GM13976 (cell line): ENCODE measurements around the gene PDE4D.

Experiments used
- DNase-seq: peaks from one replicate; pipeline ENCODE4 v3.0.0; 2012; ENCODE audit warnings: low spot score
- in situ Hi-C: fragments of 300-500 bp; cut with MboI; formaldehyde crosslinking; loops from one replicate; pipeline ENCODE4 v1.12.0; 2022; ENCODE audit warnings: low sequenced_read_pairs, mixed read lengths, inconsistent platforms; ENCODE audit not compliant: unreplicated experiment
- TF ChIP-seq, protein P1 (sequence below): IDR thresholded peaks from 2 replicates; pipeline ENCODE4 v1.5.1; 2012; ENCODE audit warnings: borderline replicate concordance, mild to moderate bottlenecking; ENCODE audit not compliant: insufficient read depth; ENCODE audit errors: extremely low read depth, missing control alignments, control extremely low read depth

PDE4D gene

DNA sequence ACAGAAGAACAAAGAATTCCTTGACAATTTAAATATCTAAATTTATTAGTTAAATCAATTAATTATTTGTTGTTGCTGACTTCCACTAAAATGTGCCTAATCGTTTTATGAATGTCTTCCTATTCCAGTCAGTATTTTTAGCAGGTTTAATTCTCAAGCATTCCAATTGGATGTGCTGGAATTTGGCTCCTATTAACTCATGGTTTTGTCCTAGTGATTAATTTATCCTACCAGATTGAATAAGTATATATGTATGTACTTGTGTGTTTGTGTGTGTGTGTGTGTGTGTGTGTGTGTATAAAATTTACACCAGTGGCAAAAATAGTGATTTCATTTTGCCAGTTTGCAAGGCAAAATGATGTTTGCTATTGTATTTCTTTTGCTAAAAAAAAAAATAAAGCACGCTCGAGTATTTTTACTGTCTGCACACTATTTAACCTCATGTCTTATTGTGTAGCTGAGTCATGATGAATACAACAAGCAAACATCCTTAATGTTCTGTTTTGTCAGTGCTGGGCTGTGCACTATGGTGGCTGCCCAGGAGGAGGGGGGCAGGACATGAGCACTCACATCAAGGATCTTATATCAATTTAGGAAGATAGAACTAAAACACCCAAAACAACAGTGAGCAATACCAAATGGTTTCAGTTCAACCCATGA lies 375.5 kb downstream of the PDE4D start:
- no peak for DNase-seq
- in situ Hi-C loops = loop anchor here (10.0 kb wide), 1 partner anchor 147 kb away; no protein-coding TSS in a partner anchor
- TF ChIP-seq, protein P1, sequence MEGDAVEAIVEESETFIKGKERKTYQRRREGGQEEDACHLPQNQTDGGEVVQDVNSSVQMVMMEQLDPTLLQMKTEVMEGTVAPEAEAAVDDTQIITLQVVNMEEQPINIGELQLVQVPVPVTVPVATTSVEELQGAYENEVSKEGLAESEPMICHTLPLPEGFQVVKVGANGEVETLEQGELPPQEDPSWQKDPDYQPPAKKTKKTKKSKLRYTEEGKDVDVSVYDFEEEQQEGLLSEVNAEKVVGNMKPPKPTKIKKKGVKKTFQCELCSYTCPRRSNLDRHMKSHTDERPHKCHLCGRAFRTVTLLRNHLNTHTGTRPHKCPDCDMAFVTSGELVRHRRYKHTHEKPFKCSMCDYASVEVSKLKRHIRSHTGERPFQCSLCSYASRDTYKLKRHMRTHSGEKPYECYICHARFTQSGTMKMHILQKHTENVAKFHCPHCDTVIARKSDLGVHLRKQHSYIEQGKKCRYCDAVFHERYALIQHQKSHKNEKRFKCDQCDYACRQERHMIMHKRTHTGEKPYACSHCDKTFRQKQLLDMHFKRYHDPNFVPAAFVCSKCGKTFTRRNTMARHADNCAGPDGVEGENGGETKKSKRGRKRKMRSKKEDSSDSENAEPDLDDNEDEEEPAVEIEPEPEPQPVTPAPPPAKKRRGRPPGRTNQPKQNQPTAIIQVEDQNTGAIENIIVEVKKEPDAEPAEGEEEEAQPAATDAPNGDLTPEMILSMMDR = no peak

DNA sequence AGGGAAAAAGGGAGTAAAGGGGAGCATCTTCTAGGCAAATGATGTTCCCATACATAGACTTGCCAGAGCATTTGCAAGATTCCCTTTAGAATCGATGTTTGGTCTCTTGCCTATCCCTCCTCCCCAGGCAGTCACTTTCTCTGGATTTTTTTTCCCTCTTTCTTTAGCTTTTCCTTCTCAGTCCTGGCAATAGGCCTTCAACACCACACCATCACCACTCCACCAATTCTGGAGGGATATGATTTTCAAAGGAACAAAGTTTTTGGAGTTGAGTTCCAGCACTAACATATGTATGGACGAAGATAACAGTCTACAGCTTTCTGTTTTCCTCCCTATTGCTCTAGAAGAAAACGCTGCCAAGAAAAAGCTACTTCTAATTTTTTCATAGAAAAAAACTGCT lies 377.4 kb downstream of the PDE4D start:
- DNase-seq = no peak
- in situ Hi-C loops = loop anchor here (10.0 kb wide), 1 partner anchor 149 kb away; no protein-coding TSS in a partner anchor
- TF ChIP-seq, protein P1 = no peak

DNA sequence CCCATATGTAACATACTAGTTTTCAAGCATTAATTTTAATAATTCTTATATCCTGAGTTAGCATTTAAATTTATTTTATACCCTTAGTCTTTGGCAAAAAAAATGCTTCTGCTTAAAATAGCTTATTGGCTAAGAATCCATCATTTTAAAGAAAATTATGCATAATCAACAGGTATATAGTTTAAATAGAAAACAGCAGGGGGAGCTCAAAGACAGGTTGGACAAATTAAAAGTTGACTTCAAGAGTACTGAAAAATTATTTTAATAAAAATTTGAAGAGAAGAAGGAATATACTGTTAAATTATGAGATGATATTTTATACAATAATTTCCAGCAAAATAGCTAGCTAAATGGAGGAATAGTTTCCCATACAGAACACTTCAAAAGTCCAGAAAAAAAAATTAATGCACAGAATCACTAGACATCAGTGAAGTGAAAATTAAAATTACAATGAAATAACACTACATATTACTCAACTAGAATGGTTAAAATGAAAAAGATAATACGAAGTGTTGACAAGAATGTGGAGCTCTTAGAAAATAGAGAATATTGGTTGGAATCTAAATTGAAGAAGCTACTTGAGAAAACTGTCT lies 387.1 kb downstream of the PDE4D start:
- DNase-seq = no peak
- in situ Hi-C loops = no loop called here
- TF ChIP-seq, protein P1 = no peak

DNA sequence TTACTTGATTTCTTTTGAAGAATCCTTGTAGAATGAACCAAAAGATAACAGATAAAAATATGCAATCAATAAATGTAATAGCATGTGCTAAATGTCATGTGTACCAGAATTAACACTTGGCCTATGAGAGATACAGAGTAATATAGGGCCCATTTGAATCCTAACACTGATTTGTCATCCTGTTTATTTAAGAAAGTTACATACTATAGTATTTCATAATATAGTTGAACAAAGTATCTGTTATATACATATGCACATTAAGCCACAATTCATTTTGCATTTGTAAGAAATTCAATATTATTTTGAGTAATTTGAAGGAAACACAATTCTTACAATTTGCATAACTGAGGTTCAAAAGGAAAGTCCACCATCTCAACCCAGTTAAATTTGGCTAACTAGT lies 389.5 kb downstream of the PDE4D start:
- TF ChIP-seq, protein P1 = no peak
- no peak for DNase-seq
- in situ Hi-C loops = no loop called here

DNA sequence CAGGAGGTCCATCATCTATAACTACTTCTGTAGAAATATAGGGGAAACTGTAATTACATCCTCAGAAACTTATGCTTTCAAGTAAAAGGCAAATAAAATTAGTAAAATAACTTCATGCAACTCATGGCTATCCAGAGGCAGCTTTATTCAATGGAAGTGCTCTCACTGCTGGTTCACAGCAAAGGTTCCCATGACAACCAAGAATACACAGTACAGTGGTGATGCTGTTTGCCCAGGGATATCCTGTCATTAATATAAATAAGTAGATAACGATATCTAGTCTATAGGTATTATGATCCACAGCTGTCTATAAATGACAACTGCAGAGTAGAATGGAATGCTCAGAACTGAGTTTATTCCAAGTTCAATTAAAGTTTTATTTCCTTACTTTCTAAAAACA lies 390.3 kb downstream of the PDE4D start:
- in situ Hi-C loops = no loop called here
- TF ChIP-seq, protein P1 = no peak
- no peak for DNase-seq

DNA sequence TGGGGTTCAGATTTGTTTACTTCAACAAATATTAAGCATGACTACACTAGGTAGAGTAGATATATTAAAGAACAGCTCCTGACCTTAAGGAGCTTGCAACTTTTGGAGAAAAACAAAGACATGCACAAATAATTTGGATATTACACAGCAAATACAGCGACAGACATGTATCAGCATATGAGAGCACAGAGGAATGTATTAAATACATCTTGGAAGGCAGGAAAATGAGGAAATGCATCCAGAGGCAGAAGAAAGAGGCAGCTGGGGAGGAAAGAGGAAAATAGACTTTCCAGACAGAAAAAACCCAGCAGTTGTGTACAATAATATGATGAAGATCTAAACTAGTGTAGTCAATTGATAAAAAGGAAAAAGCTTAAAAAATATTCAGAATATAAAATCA lies 392.2 kb downstream of the PDE4D start:
- TF ChIP-seq, protein P1 = no peak
- in situ Hi-C loops = no loop called here
- DNase-seq = no peak
